CD4-positive, alpha-beta memory T cell (primary cell): ENCODE measurements around the gene CSF2RB. TPM values are rescaled to one million over a fixed set of nuclear protein-coding genes. Genes with fewer than 3 reads are reported as not detected.
A peak's percentile ranks its signal among the peaks of the same experiment; 100 is the strongest.

ENCODE experiments used
- CTCF ChIA-PET: fragments of 350-600 bp; sonication (Branson Sonifier 250); formaldehyde crosslinking; loops from one replicate; lab custom pipeline; 2021; ENCODE audit warnings: inconsistent platforms; ENCODE audit not compliant: partially characterized antibody; lab: Charles Lee
- POLR2A ChIA-PET: fragments of 350-600 bp; sonication (Branson Sonifier 250); formaldehyde crosslinking; loops from one replicate; lab custom pipeline; 2021; ENCODE audit not compliant: partially characterized antibody; lab: Charles Lee
- DNase-seq, 5 donors: peaks; one replicate each; pipeline versions ENCODE4 v3.0.0 to v3.0.0-alpha.2; 2020 to 2022; ENCODE audit warnings: mixed read lengths in 1 of 5
- H3K27ac ChIP-seq: one replicate; pipeline ENCODE4 v1.7.0; 2013; ENCODE audit warnings: low read depth, low read length
- H3K27me3 ChIP-seq: 2 replicates; pipeline ENCODE4 v1.7.0; 2013; ENCODE audit warnings: mild to moderate bottlenecking, low read length, moderate library complexity; ENCODE audit not compliant: insufficient read depth
- H3K36me3 ChIP-seq: 2 replicates; pipeline ENCODE4 v1.7.0; 2013; ENCODE audit warnings: mild to moderate bottlenecking, low read length, moderate library complexity; ENCODE audit not compliant: insufficient read depth
- H3K4me1 ChIP-seq: 2 replicates; pipeline ENCODE4 v1.7.0; 2013; ENCODE audit warnings: mild to moderate bottlenecking, low read length, moderate library complexity; ENCODE audit not compliant: insufficient read depth
- H3K4me3 ChIP-seq, 2 donors: one replicate each; pipeline ENCODE4 v1.7.0; 2013; ENCODE audit warnings: low read length in 2 of 2, mild to moderate bottlenecking in 1 of 2
- H3K9me3 ChIP-seq, 2 donors: one replicate each; pipeline ENCODE4 v1.7.0; 2013; ENCODE audit warnings: low read length in 2 of 2, control low read depth in 1 of 2; ENCODE audit not compliant: control insufficient read depth in 1 of 2
- H3K27ac Mint-ChIP-seq, 7 donors: one replicate each; pipeline ENCODE4 v1.8.0; 2020 to 2021; ENCODE audit warnings: mixed read lengths in 7 of 7, mild to moderate bottlenecking in 6 of 7, inconsistent platforms in 3 of 7, moderate library complexity in 3 of 7
- H3K27me3 Mint-ChIP-seq, 2 donors: one replicate each; pipeline ENCODE4 v1.8.0; 2020 to 2021; ENCODE audit warnings: mixed read lengths in 2 of 2
- H3K36me3 Mint-ChIP-seq, 2 donors: one replicate each; pipeline ENCODE4 v1.8.0; 2020 to 2021; ENCODE audit warnings: mixed read lengths in 2 of 2, inconsistent platforms in 1 of 2, mild to moderate bottlenecking in 1 of 2
- H3K4me1 Mint-ChIP-seq, 4 donors: one replicate each; pipeline ENCODE4 v1.8.0; 2020 to 2021; ENCODE audit warnings: mixed read lengths in 4 of 4, mild to moderate bottlenecking in 1 of 4
- H3K4me3 Mint-ChIP-seq, 8 donors: one replicate each; pipeline ENCODE4 v1.8.0; 2020 to 2021; ENCODE audit warnings: mixed read lengths in 8 of 8, mild to moderate bottlenecking in 7 of 8, moderate library complexity in 6 of 8, inconsistent platforms in 3 of 8
- H3K9me3 Mint-ChIP-seq, 8 donors: one replicate each; pipeline ENCODE4 v1.8.0; 2020 to 2021; ENCODE audit warnings: mixed read lengths in 8 of 8, mild to moderate bottlenecking in 5 of 8, inconsistent platforms in 3 of 8, moderate library complexity in 1 of 8
- intact Hi-C: fragments of 100-400 bp; cut with micrococcal nuclease; formaldehyde crosslinking; loops from one replicate; pipeline ENCODE4 v1.15.1; 2023
- polyA plus RNA-seq, 2 donors: library from polyadenylated mRNA; unstranded; fragments of 300-500 nt; fragmentation: Illumina TruSeq; gene quantifications; one replicate each; pipeline ENCODE4 v1.2.3, GENCODE V29; 2021
- total RNA-seq, 2 experiments: library from RNA; stranded (reverse); gene quantifications; one replicate each; pipeline ENCODE4 v1.2.3, GENCODE V29; 2021

CSF2RB gene
- total and polyA plus RNA-seq, 4 experiments from 2014 or later: 0.34 to 1.2 (median 1.2) TPM; not detected in 1

DNA sequence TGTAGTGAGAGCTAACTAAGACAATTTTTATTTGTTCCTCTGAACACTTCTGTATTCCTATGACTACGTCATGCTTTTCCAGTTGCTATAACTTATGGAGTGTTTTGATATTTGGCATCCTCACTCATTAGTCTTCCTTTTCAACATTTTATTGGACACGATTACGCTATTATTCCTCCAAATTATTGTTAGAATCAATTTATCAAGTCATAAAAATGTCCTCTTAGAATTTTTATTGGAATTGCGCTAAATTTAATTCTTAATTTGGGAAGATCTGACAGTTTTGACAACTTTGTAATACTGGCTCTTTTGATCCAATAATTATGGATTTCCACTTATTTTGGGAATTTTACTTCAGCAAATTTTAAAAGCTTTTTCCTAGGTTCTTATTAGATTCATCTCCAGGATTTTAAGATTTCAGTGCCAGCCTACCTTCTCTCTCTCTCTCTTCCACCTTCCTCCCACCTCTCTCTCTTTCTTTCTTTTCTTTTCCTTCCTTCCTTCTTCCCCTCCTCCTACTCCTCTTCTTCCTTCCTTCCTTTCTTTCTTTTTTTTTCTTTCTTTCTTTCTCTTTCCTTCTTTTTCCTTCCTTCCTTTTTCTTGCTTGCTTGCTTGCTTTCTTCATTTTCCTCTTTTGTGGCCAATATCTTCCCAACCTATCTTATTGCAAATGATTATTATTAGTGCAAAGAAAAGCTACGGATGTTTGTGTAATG, 55.0 kb downstream of the CSF2RB start:
- Histone ChIP-seq H3K27ac (no peak overlapping the region), H3K27me3 (no peaks in the 10 kb centered on the region), H3K36me3 (no peaks in the 10 kb centered on the region), H3K9me3 (no peaks in the 10 kb centered on the region), H3K4me1 (no peaks in the 10 kb centered on the region), H3K4me3 (no peak overlapping the region)
- peaks cover 0 to 2% of the 10 kb centered on the region in 2 donors for H3K27me3 Mint-ChIP-seq
- no peaks in the 10 kb centered on the region for H3K9me3 Mint-ChIP-seq
- ChIA-PET POLR2A (no interaction called here), CTCF (interaction anchor here (5.5 kb wide), 1 partner anchor 9 kb away, joined by 30 read pairs; no protein-coding TSS in a partner anchor)
- no peaks in the 10 kb centered on the region for H3K36me3 Mint-ChIP-seq
- H3K27ac Mint-ChIP-seq: no peak overlapping the region
- H3K4me3 Mint-ChIP-seq: no peak overlapping the region
- intact Hi-C loops: no loop called here
- H3K4me1 Mint-ChIP-seq: no peaks in the 10 kb centered on the region
- no peak for DNase-seq

DNA sequence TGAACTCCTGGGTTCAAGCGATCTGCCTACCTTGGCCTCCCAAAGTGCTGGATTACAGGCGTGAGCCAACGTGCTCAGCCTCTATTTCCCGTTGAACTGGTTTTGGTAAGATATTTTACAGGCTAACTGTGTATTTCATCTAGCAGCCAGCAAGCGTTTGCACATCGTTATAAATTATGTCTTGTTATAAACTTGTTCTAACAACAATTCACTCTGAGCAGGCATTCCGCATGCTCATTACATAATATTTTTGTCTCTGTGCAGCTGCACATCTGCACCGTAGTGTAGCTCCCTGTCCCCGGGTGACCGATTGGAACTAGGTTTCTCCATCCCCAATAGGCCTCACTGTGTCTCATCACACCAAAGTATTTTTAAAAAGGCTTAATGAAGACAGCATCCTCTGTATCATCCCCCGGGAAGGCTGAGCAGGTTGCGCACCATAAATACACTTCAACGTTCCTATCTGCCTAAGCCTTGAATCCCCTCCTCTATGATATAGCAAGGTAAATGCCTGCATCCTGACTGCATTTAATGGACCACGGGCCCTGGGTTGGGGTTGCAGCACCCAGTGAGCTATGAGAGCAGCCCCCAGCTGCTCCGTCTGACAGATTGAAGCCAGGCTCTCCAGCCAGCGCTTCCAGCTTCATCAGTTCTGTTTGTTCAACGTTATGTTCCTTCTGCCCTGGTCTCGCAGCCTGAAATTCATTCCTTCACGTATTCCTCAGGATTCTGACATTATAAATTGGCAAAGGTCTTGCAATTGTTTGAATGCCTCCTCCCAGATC, 58.1 kb downstream of the CSF2RB start:
- Histone ChIP-seq H3K36me3 (no peaks in the 10 kb centered on the region), H3K4me3 (no peak overlapping the region), H3K9me3 (no peaks in the 10 kb centered on the region), H3K4me1 (no peaks in the 10 kb centered on the region), H3K27me3 (no peaks in the 10 kb centered on the region), H3K27ac (no peak overlapping the region)
- intact Hi-C loops: no loop called here
- H3K27ac Mint-ChIP-seq: no peak overlapping the region
- ChIA-PET POLR2A (no interaction called here), CTCF (interaction anchor here (1.1 kb wide), 1 partner anchor 195 kb away, joined by 3 read pairs; the partner anchor contains the start of gene IFT27)
- DNase-seq: no peak
- no peaks in the 10 kb centered on the region for H3K4me1 Mint-ChIP-seq
- H3K36me3 Mint-ChIP-seq: no peaks in the 10 kb centered on the region
- H3K4me3 Mint-ChIP-seq: no peak overlapping the region
- H3K27me3 Mint-ChIP-seq: peaks cover 1% of the 10 kb centered on the region in 2 donors
- H3K9me3 Mint-ChIP-seq: no peaks in the 10 kb centered on the region

DNA sequence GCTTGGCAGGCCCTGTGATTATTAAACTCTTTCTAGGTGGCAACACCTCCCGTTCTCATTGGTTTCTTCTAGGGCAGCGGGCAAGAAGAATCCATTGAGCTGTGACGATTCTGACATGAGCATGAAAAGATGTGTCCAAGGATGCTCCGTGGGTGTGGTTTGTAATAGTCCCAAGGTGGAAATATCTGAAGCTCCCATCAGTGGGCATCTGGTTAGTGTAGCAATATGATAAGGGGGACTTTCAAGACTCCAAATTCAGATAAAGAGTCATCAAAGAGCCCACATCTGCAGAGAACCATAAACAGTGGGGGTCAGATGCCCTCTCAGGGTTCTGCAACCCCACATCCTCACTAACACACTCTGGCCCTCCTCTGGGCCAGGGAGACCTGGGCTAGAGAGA, 63.2 kb downstream of the CSF2RB start:
- ChIA-PET POLR2A (interaction anchor here (0.9 to 2.8 kb wide), 9 partner anchors 90 to 223 kb away, joined by 3 to 19 read pairs (median 8); partner anchors contain the start of gene IFT27), CTCF (interaction anchor here (1.0 to 5.6 kb wide), 22 partner anchors 10 to 466 kb away, joined by 3 to 112 read pairs (median 5); partner anchors contain the start of genes IFT27, MPST, NCF4 and TST)
- H3K4me3 Mint-ChIP-seq: peak overlapping the region in 5 of 8 donors; percentile 22 to 98 (median 95)

DNA sequence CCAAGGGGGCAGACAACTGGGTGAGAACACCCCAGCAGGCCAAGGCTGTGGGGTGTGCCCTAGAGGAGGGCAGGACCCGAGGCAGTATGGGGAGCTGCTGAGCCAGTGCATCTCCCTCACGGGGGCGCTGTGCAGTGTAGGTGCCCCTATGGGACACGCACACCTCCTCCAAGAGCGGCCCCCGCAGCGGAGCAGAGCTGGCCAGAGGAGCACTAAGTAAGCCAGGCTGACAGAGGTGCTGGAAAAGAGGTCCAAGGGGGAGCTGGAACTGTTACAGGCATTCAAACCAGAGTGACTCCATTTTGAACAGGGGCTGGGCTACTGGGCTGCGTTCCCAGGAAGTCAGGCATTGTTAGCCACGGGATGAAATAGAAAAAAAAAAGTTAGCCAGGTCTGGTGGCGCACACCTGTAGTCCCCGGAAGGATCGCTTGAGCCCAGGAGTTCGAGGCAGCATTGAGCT, 64.0 kb downstream of the CSF2RB start:
- H3K9me3 Mint-ChIP-seq: no peaks in the 10 kb centered on the region
- H3K4me3 ChIP-seq: peak overlapping the region; percentile 41 to 67
- H3K4me3 Mint-ChIP-seq: peak overlapping the region; percentile 88 to 98 (median 96)
- no peaks in the 10 kb centered on the region for H3K27me3 ChIP-seq
- no peaks in the 10 kb centered on the region for H3K36me3 ChIP-seq
- peaks cover 3 to 14% (median 8%) of the 10 kb centered on the region in 4 donors for H3K4me1 Mint-ChIP-seq
- peak overlapping the region; percentile 59 for H3K27ac ChIP-seq
- CTCF ChIA-PET: interaction anchor here (0.6 to 5.6 kb wide), 32 partner anchors 10 to 466 kb away, joined by 3 to 112 read pairs (median 4); partner anchors contain the start of genes IFT27, MPST and NCF4
- intact Hi-C loops: loop anchor here (1.0 to 5.0 kb wide), 2 partner anchors 104 to 450 kb away; partner anchors contain the start of gene EIF3D
- no peaks in the 10 kb centered on the region for H3K9me3 ChIP-seq
- H3K27ac Mint-ChIP-seq: peak overlapping the region; percentile 82 to 99 (median 96)
- peaks cover 0 to 4% of the 10 kb centered on the region in 2 donors for H3K36me3 Mint-ChIP-seq
- peaks cover 0 to 5% of the 10 kb centered on the region in 2 donors for H3K27me3 Mint-ChIP-seq
- DNase-seq: peak; percentile 68 to 83 (median 71)
- POLR2A ChIA-PET: interaction anchor here (0.6 to 2.8 kb wide), 13 partner anchors 13 to 448 kb away, joined by 3 to 19 read pairs (median 5); partner anchors contain the start of genes EIF3D, IFT27 and KCTD17
- peaks cover 4% of the 10 kb centered on the region for H3K4me1 ChIP-seq

More for the DNA sequence above, 63.2 kb downstream of the CSF2RB start:
- Histone ChIP-seq H3K9me3 (no peaks in the 10 kb centered on the region), H3K4me1 (peaks cover 4% of the 10 kb centered on the region), H3K27ac (no peak overlapping the region), H3K27me3 (no peaks in the 10 kb centered on the region), H3K4me3 (no peak overlapping the region), H3K36me3 (no peaks in the 10 kb centered on the region)
- Mint-ChIP-seq H3K27ac (peak overlapping the region in 3 of 7 donors; percentile 12 to 69 (median 24)), H3K9me3 (no peaks in the 10 kb centered on the region), H3K36me3 (peaks cover 0 to 4% of the 10 kb centered on the region in 2 donors), H3K4me1 (peaks cover 3 to 14% (median 8%) of the 10 kb centered on the region in 4 donors), H3K27me3 (peaks cover 0 to 5% of the 10 kb centered on the region in 2 donors)
- no peak for DNase-seq
- intact Hi-C loops: loop anchor here (1.0 to 5.0 kb wide), 2 partner anchors 103 to 449 kb away; partner anchors contain the start of gene EIF3D

DNA sequence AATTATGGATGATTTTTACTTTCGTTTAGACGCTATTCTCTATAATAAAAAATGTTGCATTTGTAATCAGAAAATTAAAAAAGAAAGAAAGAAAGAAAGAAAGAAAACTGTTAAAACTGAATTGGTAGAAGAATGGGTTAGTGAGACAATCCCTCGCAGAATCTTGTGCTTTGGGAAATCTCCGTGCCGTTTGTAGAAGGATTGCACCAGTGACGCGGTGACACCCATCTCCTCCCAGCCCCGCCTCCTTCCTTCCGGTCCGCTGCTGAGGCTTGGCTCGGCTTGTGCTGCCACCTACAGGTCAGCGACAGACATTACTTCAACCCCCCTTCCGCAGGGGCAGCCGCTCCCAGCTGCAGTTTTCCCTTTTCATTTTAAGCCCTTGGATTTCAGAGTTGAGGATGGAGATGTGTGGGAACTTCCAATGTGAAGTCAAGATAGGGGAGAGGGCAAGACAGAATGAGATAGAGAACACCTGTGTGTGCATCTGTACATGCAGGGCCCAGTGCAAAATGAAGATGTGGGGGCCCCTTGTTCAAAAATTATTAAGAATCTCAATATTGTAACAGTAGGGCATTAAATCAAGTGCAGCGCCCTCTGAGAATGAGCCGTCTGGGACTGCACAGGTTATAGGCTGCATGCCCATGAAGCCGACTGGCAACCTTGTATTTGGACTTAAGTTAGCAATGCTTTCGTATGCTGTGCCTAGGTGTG, 64.7 kb downstream of the CSF2RB start:
- ChIA-PET CTCF (interaction anchor here (0.6 to 5.6 kb wide), 32 partner anchors 11 to 467 kb away, joined by 3 to 112 read pairs (median 4); partner anchors contain the start of genes IFT27 and NCF4), POLR2A (interaction anchor here (0.6 to 2.8 kb wide), 12 partner anchors 14 to 449 kb away, joined by 3 to 19 read pairs (median 5); partner anchors contain the start of genes EIF3D, IFT27 and KCTD17)
- no peaks in the 10 kb centered on the region for H3K27me3 ChIP-seq
- H3K4me3 ChIP-seq: peak overlapping the region; percentile 41 to 67
- H3K27me3 Mint-ChIP-seq: peaks cover 3 to 5% of the 10 kb centered on the region in 2 donors
- peak overlapping the region; percentile 82 to 99 (median 96) for H3K27ac Mint-ChIP-seq
- H3K36me3 ChIP-seq: no peaks in the 10 kb centered on the region
- H3K4me1 Mint-ChIP-seq: peaks cover 3 to 14% (median 8%) of the 10 kb centered on the region in 4 donors
- H3K9me3 ChIP-seq: no peaks in the 10 kb centered on the region
- peaks cover 4% of the 10 kb centered on the region for H3K4me1 ChIP-seq
- peak overlapping the region; percentile 88 to 98 (median 96) for H3K4me3 Mint-ChIP-seq
- peak overlapping the region; percentile 59 for H3K27ac ChIP-seq
- intact Hi-C loops: loop anchor here (1.0 to 5.0 kb wide), 7 partner anchors 105 to 451 kb away; partner anchors contain the start of genes EIF3D and IFT27
- peak; percentile 86 to 89 (median 88) for DNase-seq
- no peaks in the 10 kb centered on the region for H3K9me3 Mint-ChIP-seq
- peaks cover 0 to 4% of the 10 kb centered on the region in 2 donors for H3K36me3 Mint-ChIP-seq
